ENCODE measurements around the gene CDC42EP3.

CDC42EP3 gene

DNA sequence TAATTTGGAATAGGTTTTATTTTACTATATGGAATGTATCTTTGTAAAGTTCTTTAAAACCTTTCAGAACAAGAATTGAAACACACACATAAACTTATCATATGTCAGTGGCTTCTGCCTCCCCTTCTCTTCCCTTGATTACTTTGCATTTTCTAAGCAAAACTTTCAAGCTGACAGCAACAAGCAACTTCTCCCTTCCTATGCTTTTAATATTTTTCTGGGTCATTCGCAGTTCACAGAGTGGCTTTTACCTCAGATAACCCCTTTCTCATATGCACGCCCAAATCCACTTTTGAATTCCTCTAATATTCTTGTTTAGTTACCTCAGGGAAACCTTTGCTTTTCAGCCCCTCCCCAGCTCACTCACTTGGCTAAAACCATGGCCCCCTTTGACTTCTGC, 36.7 kb upstream of the CDC42EP3 start:
- Histone ChIP-seq H3K36me3 (ENCODE audit: insufficient read depth) (no peaks in the 10 kb centered on the region), H3K4me3 (IDR thresholded peaks at IDR 0.05; ENCODE audit: insufficient read depth, low read depth, low read length) (no peak overlapping the region), H3K79me2 (ENCODE audit: insufficient read depth, low read depth) (no peaks in the 10 kb centered on the region), H3K27me3 (ENCODE audit: insufficient read depth, low read depth) (no peaks in the 10 kb centered on the region), H3K27ac (0 out of 2 replicates have a peak overlapping the region, but pooled peaks have one; percentile 3), H3K4me2 (peak overlapping the region; percentile 72), H3K9ac (no peak overlapping the region), H2AFZ (ENCODE audit: low read depth) (no peak overlapping the region), H3K4me1 (ENCODE audit: low read depth, poor library complexity, severe bottlenecking) (peaks cover 70% of the 10 kb centered on the region), H4K20me1 (ENCODE audit: insufficient read depth) (no peaks in the 10 kb centered on the region)
- TF ChIP-seq, protein P1, sequence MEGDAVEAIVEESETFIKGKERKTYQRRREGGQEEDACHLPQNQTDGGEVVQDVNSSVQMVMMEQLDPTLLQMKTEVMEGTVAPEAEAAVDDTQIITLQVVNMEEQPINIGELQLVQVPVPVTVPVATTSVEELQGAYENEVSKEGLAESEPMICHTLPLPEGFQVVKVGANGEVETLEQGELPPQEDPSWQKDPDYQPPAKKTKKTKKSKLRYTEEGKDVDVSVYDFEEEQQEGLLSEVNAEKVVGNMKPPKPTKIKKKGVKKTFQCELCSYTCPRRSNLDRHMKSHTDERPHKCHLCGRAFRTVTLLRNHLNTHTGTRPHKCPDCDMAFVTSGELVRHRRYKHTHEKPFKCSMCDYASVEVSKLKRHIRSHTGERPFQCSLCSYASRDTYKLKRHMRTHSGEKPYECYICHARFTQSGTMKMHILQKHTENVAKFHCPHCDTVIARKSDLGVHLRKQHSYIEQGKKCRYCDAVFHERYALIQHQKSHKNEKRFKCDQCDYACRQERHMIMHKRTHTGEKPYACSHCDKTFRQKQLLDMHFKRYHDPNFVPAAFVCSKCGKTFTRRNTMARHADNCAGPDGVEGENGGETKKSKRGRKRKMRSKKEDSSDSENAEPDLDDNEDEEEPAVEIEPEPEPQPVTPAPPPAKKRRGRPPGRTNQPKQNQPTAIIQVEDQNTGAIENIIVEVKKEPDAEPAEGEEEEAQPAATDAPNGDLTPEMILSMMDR (conservative IDR thresholded peaks at IDR 0.05; ENCODE audit: low read depth, low read length), result no peak

GRCh38 chr2:37707393-37707792, 36.0 kb upstream of the CDC42EP3 start:
- TF ChIP-seq, protein P1 (conservative IDR thresholded peaks at IDR 0.05; ENCODE audit: low read depth, low read length), result no peak
- no peaks in the 10 kb centered on the region for H3K36me3 ChIP-seq (ENCODE audit: insufficient read depth)
- H3K4me2 ChIP-seq, result peak overlapping the region; percentile 72
- H2AFZ ChIP-seq (ENCODE audit: low read depth), result 0 out of 2 replicates have a peak overlapping the region, but pooled peaks have one; percentile 79
- peaks cover 63% of the 10 kb centered on the region for H3K4me1 ChIP-seq (ENCODE audit: low read depth, poor library complexity, severe bottlenecking)
- H4K20me1 ChIP-seq (ENCODE audit: insufficient read depth), result no peaks in the 10 kb centered on the region
- no peak overlapping the region for H3K4me3 ChIP-seq (IDR thresholded peaks at IDR 0.05; ENCODE audit: insufficient read depth, low read depth, low read length)
- H3K27ac ChIP-seq, result peak overlapping the region; percentile 60; the same call in 1 of the 2 replicates
- H3K9ac ChIP-seq, result no peak overlapping the region
- H3K27me3 ChIP-seq (ENCODE audit: insufficient read depth, low read depth), result no peaks in the 10 kb centered on the region
- H3K79me2 ChIP-seq (ENCODE audit: insufficient read depth, low read depth), result no peaks in the 10 kb centered on the region

GRCh38 chr2:37706334-37707183, 35.1 kb upstream of the CDC42EP3 start:
- Histone ChIP-seq H3K4me1 (ENCODE audit: low read depth, poor library complexity, severe bottlenecking) (peaks cover 54% of the 10 kb centered on the region), H2AFZ (ENCODE audit: low read depth) (peak overlapping the region; percentile 79), H3K27me3 (ENCODE audit: insufficient read depth, low read depth) (no peaks in the 10 kb centered on the region), H3K4me2 (peak overlapping the region; percentile 72), H3K79me2 (ENCODE audit: insufficient read depth, low read depth) (no peaks in the 10 kb centered on the region), H3K36me3 (ENCODE audit: insufficient read depth) (no peaks in the 10 kb centered on the region), H3K27ac (peak overlapping the region; percentile 60), H4K20me1 (ENCODE audit: insufficient read depth) (no peaks in the 10 kb centered on the region), H3K9ac (peak overlapping the region; percentile 30; the same call in 1 of the 2 replicates), H3K4me3 (IDR thresholded peaks at IDR 0.05; ENCODE audit: insufficient read depth, low read depth, low read length) (no peak overlapping the region)
- TF ChIP-seq, protein P1 (conservative IDR thresholded peaks at IDR 0.05; ENCODE audit: low read depth, low read length), result no peak

GRCh38 chr2:37705191-37705590, 33.7 kb upstream of the CDC42EP3 start:
- Histone ChIP-seq H3K4me1 (ENCODE audit: low read depth, poor library complexity, severe bottlenecking) (peaks cover 41% of the 10 kb centered on the region), H3K79me2 (ENCODE audit: insufficient read depth, low read depth) (no peaks in the 10 kb centered on the region), H3K27me3 (ENCODE audit: insufficient read depth, low read depth) (no peaks in the 10 kb centered on the region), H3K9ac (no peak overlapping the region), H4K20me1 (ENCODE audit: insufficient read depth) (no peaks in the 10 kb centered on the region), H3K36me3 (ENCODE audit: insufficient read depth) (no peaks in the 10 kb centered on the region), H2AFZ (ENCODE audit: low read depth) (no peak overlapping the region), H3K4me3 (IDR thresholded peaks at IDR 0.05; ENCODE audit: insufficient read depth, low read depth, low read length) (no peak overlapping the region), H3K4me2 (no peak overlapping the region), H3K27ac (no peak overlapping the region)
- TF ChIP-seq, protein P1 (conservative IDR thresholded peaks at IDR 0.05; ENCODE audit: low read depth, low read length), result no peak

Measured in KMS-11 (cell line).